Pulmonary artery endothelial cell (primary cell): ENCODE data around the gene EMC9. TPM values are rescaled to one million over a fixed set of nuclear protein-coding genes. Genes with fewer than 3 reads are reported as not detected.

ENCODE experiments used
- DNase-seq: peaks from one replicate; pipeline ENCODE4 v3.0.0-alpha.2; 2011; ENCODE audit warnings: low read depth, low spot score
- total RNA-seq: library from RNA; depleted of rRNA; stranded (reverse); fragments of >200 nt; gene quantifications from 2 replicates; pipeline ENCODE4 v1.2.3, GENCODE V29; 2014

EMC9 gene
- total RNA-seq, 1 donor from 2014 or later = 27.6 TPM

DNA sequence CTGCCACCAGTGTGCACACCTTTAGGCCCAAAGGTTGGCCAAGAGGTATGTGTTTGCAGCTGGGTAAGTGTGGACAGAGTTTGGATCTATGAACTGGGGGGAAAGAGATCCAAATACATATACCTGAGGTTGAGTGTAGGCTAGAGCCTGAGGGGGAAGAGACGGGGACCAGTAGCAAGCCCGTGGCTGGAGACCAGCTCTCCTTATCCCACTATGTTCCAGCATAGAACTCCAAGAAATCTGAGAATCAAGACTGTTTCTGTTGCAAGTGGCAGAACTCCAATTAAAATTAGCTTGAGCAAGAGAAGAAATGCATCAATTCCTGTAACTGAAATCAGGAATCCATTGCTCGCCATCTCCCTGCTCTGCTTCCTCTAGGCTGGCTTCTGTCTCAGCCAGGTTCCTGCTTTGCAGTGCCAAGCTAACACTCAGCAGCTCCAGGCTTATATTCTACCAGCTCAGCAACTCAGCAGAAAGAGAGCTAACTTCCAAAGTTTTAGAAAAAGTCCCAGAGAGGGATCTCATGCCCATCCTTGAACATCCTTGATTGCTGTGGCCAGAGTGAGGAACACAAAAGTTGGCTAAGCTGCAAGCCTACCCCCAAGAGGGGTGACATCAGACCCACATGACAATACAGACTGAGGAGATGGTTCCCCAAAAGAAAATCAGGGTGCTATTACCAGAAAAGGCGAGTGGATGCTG, 48.7 kb downstream of the EMC9 start:
- no peak for DNase-seq

DNA sequence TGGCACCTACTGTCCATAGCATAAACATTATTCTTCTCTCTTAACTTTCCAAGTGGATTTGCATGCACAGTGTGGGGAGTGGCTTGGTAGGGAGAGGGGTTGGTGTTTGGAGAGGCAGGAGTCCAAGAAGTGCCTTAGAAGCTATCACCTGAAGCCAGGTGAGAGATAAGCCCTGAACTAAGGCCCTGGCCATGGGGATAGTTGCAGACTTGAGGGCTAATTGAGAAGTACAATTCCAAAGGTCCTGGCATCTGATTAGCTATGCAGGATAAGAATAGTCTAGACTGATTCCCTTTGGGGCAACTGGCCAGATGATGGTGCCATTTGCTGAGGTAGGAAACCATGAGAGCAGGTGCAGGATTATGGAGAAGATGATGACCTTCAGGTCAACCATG, 49.3 kb downstream of the EMC9 start:
- no peak for DNase-seq

GRCh38 chr14:24089890-24090289, 51.5 kb downstream of the EMC9 start:
- DNase-seq = no peak

Other genes with a start within 250 kb of the EMC9 start
- gene DHRS4, start 187.8 kb downstream of the EMC9 start, total RNA-seq = 58.9 and 60.4 TPM in 2 replicates
- 15.8 and 18.3 TPM in 2 replicates for gene DHRS4L2, start 152.7 kb downstream of the EMC9 start, total RNA-seq
- gene CARMIL3, start 89.6 kb downstream of the EMC9 start, total RNA-seq = under 0.01 and 0.04 TPM in 2 replicates
- gene CPNE6, start 70.0 kb downstream of the EMC9 start, total RNA-seq = not detected in 2 replicates
- 9.8 and 18.5 TPM in 2 replicates for gene PCK2, start 47.3 kb downstream of the EMC9 start, total RNA-seq
- gene DCAF11, start 26.8 kb downstream of the EMC9 start, total RNA-seq = 50.1 and 61.2 TPM in 2 replicates
- gene NRL, start 26.6 kb downstream of the EMC9 start, total RNA-seq = 0.33 and 0.56 TPM in 2 replicates
- gene FITM1, start 10.9 kb downstream of the EMC9 start, total RNA-seq = 0.13 TPM in 1 of 2 replicates, not detected in the other
- gene PSME1, start 5.4 kb downstream of the EMC9 start, total RNA-seq = 121 and 126 TPM in 2 replicates
- gene PSME2, start 5.0 kb upstream of the EMC9 start, total RNA-seq = 155 and 175 TPM in 2 replicates
- 34.1 and 36.2 TPM in 2 replicates for gene RNF31, start 5.9 kb upstream of the EMC9 start, total RNA-seq
- gene IRF9, start 19.7 kb upstream of the EMC9 start, total RNA-seq = 42.1 and 48.9 TPM in 2 replicates
- gene REC8, start 30.5 kb upstream of the EMC9 start, total RNA-seq = 1.6 and 4.1 TPM in 2 replicates
- gene IPO4, start 47.2 kb upstream of the EMC9 start, total RNA-seq = 57.2 and 58.4 TPM in 2 replicates
- 48.9 and 67.2 TPM in 2 replicates for gene TM9SF1, start 53.9 kb upstream of the EMC9 start, total RNA-seq
- 0.20 TPM in 1 of 2 replicates, not detected in the other for gene TSSK4, start 64.1 kb upstream of the EMC9 start, total RNA-seq
- gene CHMP4A, start 71.9 kb upstream of the EMC9 start, total RNA-seq = 27.7 and 36.5 TPM in 2 replicates
- 6.9 and 13.1 TPM in 2 replicates for gene MDP1, start 74.5 kb upstream of the EMC9 start, total RNA-seq
- gene NEDD8, start 90.8 kb upstream of the EMC9 start, total RNA-seq = 219 and 229 TPM in 2 replicates
- gene GMPR2, start 91.3 kb upstream of the EMC9 start, total RNA-seq = 97.8 and 115 TPM in 2 replicates
- 49.1 and 55.5 TPM in 2 replicates for gene TINF2, start 101.0 kb upstream of the EMC9 start, total RNA-seq
- gene TGM1, start 121.6 kb upstream of the EMC9 start, total RNA-seq = 0.40 and 0.74 TPM in 2 replicates
- 21.0 and 21.6 TPM in 2 replicates for gene RABGGTA, start 130.0 kb upstream of the EMC9 start, total RNA-seq
- 6.4 and 12.7 TPM in 2 replicates for gene DHRS1, start 158.2 kb upstream of the EMC9 start, total RNA-seq
- 31.3 and 41.3 TPM in 2 replicates for gene NOP9, start 158.3 kb upstream of the EMC9 start, total RNA-seq
- gene CIDEB, start 166.4 kb upstream of the EMC9 start, total RNA-seq = 1.1 and 2.8 TPM in 2 replicates
- gene LTB4R2, start 168.5 kb upstream of the EMC9 start, total RNA-seq = 3.6 and 4.2 TPM in 2 replicates
- gene LTB4R, start 169.9 kb upstream of the EMC9 start, total RNA-seq = 1.9 and 2.6 TPM in 2 replicates
- gene ADCY4, start 193.5 kb upstream of the EMC9 start, total RNA-seq = 36.3 and 41.8 TPM in 2 replicates
- gene RIPK3, start 198.4 kb upstream of the EMC9 start, total RNA-seq = 3.7 and 3.9 TPM in 2 replicates
- 16.1 and 19.1 TPM in 2 replicates for gene NFATC4, start 226.6 kb upstream of the EMC9 start, total RNA-seq